H9 (cell line): ENCODE results near the gene TEX53. TPM values are rescaled to one million over a fixed set of nuclear protein-coding genes. Genes with fewer than 3 reads are reported as not detected.

Experiments used
- DNase-seq: peaks from one replicate; pipeline ENCODE4 v3.0.0-alpha.2; 2017
- H2AFZ ChIP-seq: one replicate; pipeline ENCODE4 v1.6.1; 2013; ENCODE audit warnings: mild to moderate bottlenecking, low read length, control low read depth, moderate library complexity
- H2AK5ac ChIP-seq: 2 replicates; pipeline ENCODE4 v1.6.1; 2013; ENCODE audit warnings: low read length, control low read depth, mixed read lengths; ENCODE audit not compliant: insufficient read length
- H2BK120ac ChIP-seq: one replicate; pipeline ENCODE4 v1.6.1; 2013; ENCODE audit warnings: low read depth, mild to moderate bottlenecking, low read length, control low read depth, inconsistent platforms; ENCODE audit not compliant: poor library complexity, severe bottlenecking
- H2BK12ac ChIP-seq: 2 replicates; pipeline ENCODE4 v1.6.1; 2013; ENCODE audit warnings: low read length, control low read depth, mixed read lengths, low read depth; ENCODE audit not compliant: insufficient read length
- H2BK15ac ChIP-seq: 2 replicates; pipeline ENCODE4 v1.6.1; 2013; ENCODE audit warnings: low read depth, low read length, control low read depth
- H2BK20ac ChIP-seq: one replicate; pipeline ENCODE4 v1.6.1; 2013; ENCODE audit warnings: low read depth, mild to moderate bottlenecking, low read length, control low read depth, inconsistent platforms; ENCODE audit not compliant: poor library complexity, severe bottlenecking
- H2BK5ac ChIP-seq: 2 replicates; pipeline ENCODE4 v1.6.1; 2013; ENCODE audit warnings: low read length, control low read depth, mixed read lengths; ENCODE audit not compliant: insufficient read length
- H3K14ac ChIP-seq: 2 replicates; pipeline ENCODE4 v1.6.1; 2013; ENCODE audit warnings: low read length, control low read depth; ENCODE audit not compliant: insufficient read depth
- H3K18ac ChIP-seq: 2 replicates; pipeline ENCODE4 v1.6.1; 2013; ENCODE audit warnings: low read depth, mild to moderate bottlenecking, mixed read lengths, low read length, control low read depth; ENCODE audit not compliant: insufficient read length
- H3K23ac ChIP-seq: 2 replicates; pipeline ENCODE4 v1.6.1; 2013; ENCODE audit warnings: low read length, control low read depth, mixed read lengths, low read depth; ENCODE audit not compliant: insufficient read length
- H3K23me2 ChIP-seq: 2 replicates; pipeline ENCODE4 v1.6.1; 2013; ENCODE audit warnings: low read depth, mild to moderate bottlenecking, mixed read lengths, low read length, control low read depth; ENCODE audit not compliant: insufficient read length, poor library complexity, severe bottlenecking
- H3K27ac ChIP-seq: 2 replicates; pipeline ENCODE4 v1.5.1; 2013; ENCODE audit warnings: low read length, control low read depth, mixed read lengths, low read depth; ENCODE audit not compliant: insufficient read length
- H3K27me3 ChIP-seq: 2 replicates; pipeline ENCODE4 v1.6.1; 2013; ENCODE audit warnings: low read length, control low read depth, inconsistent platforms; ENCODE audit not compliant: insufficient read depth
- H3K4ac ChIP-seq: 2 replicates; pipeline ENCODE4 v1.6.1; 2013; ENCODE audit warnings: low read depth, mild to moderate bottlenecking, control low read depth, inconsistent platforms, low read length, moderate library complexity
- H3K4me1 ChIP-seq: 2 replicates; pipeline ENCODE4 v1.6.1; 2013; ENCODE audit warnings: low read length, control low read depth, inconsistent platforms; ENCODE audit not compliant: insufficient read depth
- H3K4me2 ChIP-seq: 2 replicates; pipeline ENCODE4 v1.6.1; 2013; ENCODE audit warnings: low read length, control low read depth, mixed read lengths; ENCODE audit not compliant: insufficient read length, insufficient read depth
- H3K56ac ChIP-seq: 2 replicates; pipeline ENCODE4 v1.6.1; 2013; ENCODE audit warnings: low read depth, mild to moderate bottlenecking, mixed read lengths, low read length, control low read depth; ENCODE audit not compliant: insufficient read length
- H3K79me1 ChIP-seq: 2 replicates; pipeline ENCODE4 v1.6.1; 2013; ENCODE audit warnings: low read depth, mild to moderate bottlenecking, moderate library complexity, low read length, control low read depth, inconsistent platforms; ENCODE audit not compliant: insufficient read depth, poor library complexity, severe bottlenecking
- H3K79me2 ChIP-seq: 2 replicates; pipeline ENCODE4 v1.6.1; 2013; ENCODE audit warnings: low read length, control low read depth, inconsistent platforms; ENCODE audit not compliant: insufficient read depth
- H3K9ac ChIP-seq: 2 replicates; pipeline ENCODE4 v1.6.1; 2013; ENCODE audit warnings: low read length, control low read depth, mixed read lengths; ENCODE audit not compliant: insufficient read length; ENCODE audit errors: extremely low read depth
- H3K9me3 ChIP-seq: one replicate; pipeline ENCODE4 v1.6.1; 2013; ENCODE audit warnings: low read depth, low read length, inconsistent platforms; ENCODE audit not compliant: control insufficient read depth
- H3T11ph ChIP-seq: one replicate; pipeline ENCODE4 v1.6.1; 2013; ENCODE audit warnings: mild to moderate bottlenecking, low read length, control low read depth, inconsistent platforms
- H4K20me1 ChIP-seq: one replicate; pipeline ENCODE4 v1.6.1; 2013; ENCODE audit not compliant: control insufficient read depth, insufficient read length, insufficient read depth
- H4K5ac ChIP-seq: 2 replicates; pipeline ENCODE4 v1.6.1; 2013; ENCODE audit warnings: low read depth, mild to moderate bottlenecking, mixed read lengths, low read length, control low read depth; ENCODE audit not compliant: insufficient read length
- H4K8ac ChIP-seq: replicated peaks from 2 replicates; pipeline ENCODE4 v1.6.1; 2013; ENCODE audit warnings: low read length, control low read depth, mixed read lengths, low read depth; ENCODE audit not compliant: insufficient read length
- H4K91ac ChIP-seq: 2 replicates; pipeline ENCODE4 v1.6.1; 2013; ENCODE audit warnings: low read depth, mild to moderate bottlenecking, moderate library complexity, mixed read lengths, low read length, control low read depth; ENCODE audit not compliant: insufficient read length
- H3K27ac Mint-ChIP-seq, 3 experiments: 2 replicates in 2 of 3; 3 replicates in 1 of 3; pipeline ENCODE4 v1.8.0; 2020 to 2021; ENCODE audit warnings: mixed read lengths in 3 of 3, mild to moderate bottlenecking in 1 of 3, moderate library complexity in 1 of 3
- H3K27me3 Mint-ChIP-seq: 2 replicates; pipeline ENCODE4 v1.8.0; 2021; ENCODE audit warnings: low read depth, mild to moderate bottlenecking, moderate library complexity, mixed read lengths
- H3K36me3 Mint-ChIP-seq, 3 experiments: 2 replicates in 2 of 3; 3 replicates in 1 of 3; pipeline ENCODE4 v1.8.0; 2020 to 2021; ENCODE audit warnings: low read depth in 3 of 3, mixed read lengths in 3 of 3; ENCODE audit not compliant: insufficient read depth in 1 of 3
- H3K4me1 Mint-ChIP-seq, 2 experiments: 2 replicates each; pipeline ENCODE4 v1.8.0; 2020; ENCODE audit warnings: mixed read lengths in 2 of 2
- H3K4me3 Mint-ChIP-seq, 2 experiments: 2 replicates in 1 of 2; 3 replicates in 1 of 2; pipeline ENCODE4 v1.8.0; 2020 to 2021; ENCODE audit warnings: mild to moderate bottlenecking in 2 of 2, mixed read lengths in 2 of 2, moderate library complexity in 1 of 2
- H3K9me3 Mint-ChIP-seq, 2 experiments: 2 replicates in 1 of 2; 3 replicates in 1 of 2; pipeline ENCODE4 v1.8.0; 2020; ENCODE audit warnings: mild to moderate bottlenecking in 2 of 2, mixed read lengths in 2 of 2, moderate library complexity in 1 of 2
- total RNA-seq: library from RNA; stranded (reverse); gene quantifications from 2 replicates; pipeline ENCODE4 v1.2.1, GENCODE V29; 2021
- TF ChIP-seq, protein P1 (sequence below): fragments of 200-600 bp; sonication (generic); conservative IDR thresholded peaks from 3 replicates; pipeline ENCODE4 v1.8.0; 2021; ENCODE audit warnings: antibody characterized with exemption, mild to moderate bottlenecking

Gene TEX53
- total RNA-seq, 1 experiment from 2014 or later = not detected

DNA sequence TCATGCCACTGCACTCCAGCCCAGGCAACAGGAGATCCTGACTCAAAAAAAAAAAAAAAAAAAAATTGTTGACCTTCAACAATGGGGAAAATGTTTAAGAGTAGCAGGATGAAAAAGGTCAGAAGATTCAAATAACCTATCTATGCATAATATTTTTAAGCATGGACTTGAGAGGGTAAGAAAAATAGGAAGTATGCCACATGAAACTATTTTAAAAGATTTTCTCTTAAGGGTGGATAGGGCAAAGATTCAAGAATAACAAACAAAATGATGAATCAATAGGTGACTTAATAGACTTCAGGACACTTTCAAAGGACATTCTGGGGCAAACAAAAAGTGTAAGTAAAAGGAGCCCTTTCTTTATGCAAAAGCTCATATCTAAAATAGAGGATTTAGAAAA, 21.2 kb upstream of the TEX53 start:
- Histone ChIP-seq H3K27me3 (no peaks in the 10 kb centered on the region), H3K9me3 (no peaks in the 10 kb centered on the region), H2BK5ac (no peak overlapping the region), H3K14ac (no peak overlapping the region), H3K18ac (no peak overlapping the region), H3K9ac (no peak overlapping the region), H2AFZ (no peak overlapping the region), H2BK20ac (no peak overlapping the region), H3K79me1 (no peaks in the 10 kb centered on the region), H4K8ac (no peak overlapping the region), H4K91ac (no peak overlapping the region), H2AK5ac (no peak overlapping the region), H3K79me2 (no peaks in the 10 kb centered on the region), H2BK120ac (no peak overlapping the region), H2BK15ac (no peak overlapping the region), H3K4me2 (no peak overlapping the region), H2BK12ac (no peak overlapping the region), H3K56ac (no peak overlapping the region), H4K5ac (no peak overlapping the region), H3K4me1 (no peaks in the 10 kb centered on the region), H3T11ph (no peak overlapping the region), H3K27ac (no peak overlapping the region), H3K23me2 (no peaks in the 10 kb centered on the region), H3K4ac (no peak overlapping the region), H4K20me1 (no peaks in the 10 kb centered on the region), H3K23ac (no peak overlapping the region)
- Mint-ChIP-seq H3K9me3 (no peaks in the 10 kb centered on the region; a peak in 1 of 5 replicates), H3K36me3 (no peaks in the 10 kb centered on the region), H3K4me1 (peaks cover 13 to 14% of the 10 kb centered on the region in 2 experiments), H3K27ac (no peak overlapping the region), H3K4me3 (no peak overlapping the region), H3K27me3 (peaks cover 30% of the 10 kb centered on the region)
- TF ChIP-seq, protein P1, sequence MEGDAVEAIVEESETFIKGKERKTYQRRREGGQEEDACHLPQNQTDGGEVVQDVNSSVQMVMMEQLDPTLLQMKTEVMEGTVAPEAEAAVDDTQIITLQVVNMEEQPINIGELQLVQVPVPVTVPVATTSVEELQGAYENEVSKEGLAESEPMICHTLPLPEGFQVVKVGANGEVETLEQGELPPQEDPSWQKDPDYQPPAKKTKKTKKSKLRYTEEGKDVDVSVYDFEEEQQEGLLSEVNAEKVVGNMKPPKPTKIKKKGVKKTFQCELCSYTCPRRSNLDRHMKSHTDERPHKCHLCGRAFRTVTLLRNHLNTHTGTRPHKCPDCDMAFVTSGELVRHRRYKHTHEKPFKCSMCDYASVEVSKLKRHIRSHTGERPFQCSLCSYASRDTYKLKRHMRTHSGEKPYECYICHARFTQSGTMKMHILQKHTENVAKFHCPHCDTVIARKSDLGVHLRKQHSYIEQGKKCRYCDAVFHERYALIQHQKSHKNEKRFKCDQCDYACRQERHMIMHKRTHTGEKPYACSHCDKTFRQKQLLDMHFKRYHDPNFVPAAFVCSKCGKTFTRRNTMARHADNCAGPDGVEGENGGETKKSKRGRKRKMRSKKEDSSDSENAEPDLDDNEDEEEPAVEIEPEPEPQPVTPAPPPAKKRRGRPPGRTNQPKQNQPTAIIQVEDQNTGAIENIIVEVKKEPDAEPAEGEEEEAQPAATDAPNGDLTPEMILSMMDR = no peak
- DNase-seq = no peak
